Fibroblast of mammary gland (primary cell): Measurements from ENCODE around the gene ASPG.

ENCODE experiments used
- DNase-seq: peaks from one replicate; pipeline ENCODE4 v3.0.0-alpha.2; 2010; ENCODE audit warnings: low read depth
- H3K4me3 ChIP-seq: 2 replicates; pipeline ENCODE4 v1.5.1; 2011; ENCODE audit warnings: low read depth, mild to moderate bottlenecking, low read length, moderate library complexity; ENCODE audit not compliant: control insufficient read depth
- CTCF ChIP-seq: conservative IDR thresholded peaks from 2 replicates; pipeline ENCODE4 v1.5.1; 2011; ENCODE audit warnings: low read depth, low read length, inconsistent platforms; ENCODE audit not compliant: control insufficient read depth, insufficient read depth

ASPG gene

GRCh38 chr14:104112609-104113571 is 27.4 kb downstream of the ASPG start:
- no peak for TF ChIP-seq CTCF
- no peak for DNase-seq
- H3K4me3 ChIP-seq, result no peak overlapping the region

GRCh38 chr14:104113631-104114420 is 28.3 kb downstream of the ASPG start:
- TF ChIP-seq CTCF, result no peak
- H3K4me3 ChIP-seq, result no peak overlapping the region
- DNase-seq, result no peak

DNA sequence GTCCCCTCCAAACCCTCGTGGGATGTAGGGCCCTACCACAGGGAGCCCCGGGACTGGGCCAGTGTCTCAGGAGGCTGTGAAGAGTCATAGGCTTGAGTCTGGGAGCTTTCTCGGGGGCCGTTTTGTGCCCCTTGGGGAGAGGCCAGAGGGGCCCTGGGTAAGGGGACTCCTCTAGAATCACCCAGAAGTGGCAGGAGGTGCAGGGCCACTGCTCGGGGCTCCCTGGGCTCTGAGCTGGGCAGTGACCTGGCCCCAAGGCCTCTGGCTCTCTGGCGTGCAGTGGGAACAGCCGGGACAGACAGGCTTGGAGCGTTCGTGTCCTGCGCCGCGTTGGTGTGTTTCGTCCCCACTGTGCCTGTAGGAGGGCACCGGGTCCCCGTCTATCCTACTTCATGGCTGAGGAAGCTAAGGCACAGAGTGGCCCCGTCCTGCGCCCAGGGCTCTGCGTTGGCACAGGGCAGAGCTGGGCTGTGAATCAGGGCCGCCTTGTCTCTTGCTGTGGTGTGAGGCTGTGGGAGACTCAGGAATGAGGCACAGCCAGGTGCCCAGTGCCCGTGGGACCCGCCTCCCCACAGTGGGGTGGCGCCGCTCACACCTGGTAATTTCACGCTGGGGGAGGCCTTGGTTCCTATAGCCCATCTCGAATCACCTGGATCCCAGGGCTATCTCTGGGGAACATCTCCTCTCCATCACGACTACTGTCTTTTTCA is 29.1 kb downstream of the ASPG start:
- TF ChIP-seq CTCF, result no peak
- no peak for DNase-seq
- H3K4me3 ChIP-seq, result no peak overlapping the region

GRCh38 chr14:104115131-104115600 is 29.7 kb downstream of the ASPG start:
- DNase-seq, result no peak
- no peak overlapping the region for H3K4me3 ChIP-seq
- TF ChIP-seq CTCF, result no peak

- no peak for DNase-seq
- no peak overlapping the region for H3K4me3 ChIP-seq
- TF ChIP-seq CTCF, result no peak
Measured at GRCh38 chr14:104115691-104116287, 30.3 kb downstream of the ASPG start.

- TF ChIP-seq CTCF, result no peak
- no peak overlapping the region for H3K4me3 ChIP-seq
- no peak for DNase-seq
Measured at GRCh38 chr14:104116288-104116755, 30.8 kb downstream of the ASPG start.
